GM23338 (cell line): ENCODE data around the gene GRID2. TPM values are rescaled to one million over a fixed set of nuclear protein-coding genes. Genes with fewer than 3 reads are reported as not detected.

ENCODE experiments used
- ATAC-seq: fragments of 200-7000 bp; cut with Tn5 transposase; 3 replicates; pipeline ENCODE4 v1.9.1; 2020
- DNase-seq: peaks from one replicate; pipeline ENCODE4 v3.0.0-alpha.2; 2015; ENCODE audit warnings: low spot score
- H2AFZ ChIP-seq: fragments of 200-600 bp; sonication (generic); 2 replicates; pipeline ENCODE4 v1.8.0; 2016; ENCODE audit warnings: antibody characterized with exemption, mild to moderate bottlenecking, moderate library complexity
- H3F3A ChIP-seq: fragments of 200-600 bp; sonication (generic); replicated peaks from 2 replicates; pipeline ENCODE4 v1.8.0; 2017; ENCODE audit warnings: antibody characterized with exemption, mixed run types, low read depth
- H3K27ac ChIP-seq: fragments of 200-600 bp; sonication (generic); 2 replicates; pipeline ENCODE4 v1.6.1; 2016; ENCODE audit warnings: low read depth
- H3K27me3 ChIP-seq: fragments of 200-600 bp; sonication (generic); 2 replicates; pipeline ENCODE4 v1.8.0; 2016; ENCODE audit warnings: mild to moderate bottlenecking, mixed run types, moderate library complexity; ENCODE audit not compliant: insufficient read depth
- H3K36me3 ChIP-seq: fragments of 200-600 bp; sonication (generic); 2 replicates; pipeline ENCODE4 v1.8.0; 2016; ENCODE audit warnings: mild to moderate bottlenecking; ENCODE audit not compliant: insufficient read depth
- H3K4me1 ChIP-seq: fragments of 200-600 bp; sonication (generic); 2 replicates; pipeline ENCODE4 v1.8.0; 2016; ENCODE audit warnings: mild to moderate bottlenecking, moderate library complexity; ENCODE audit not compliant: insufficient read depth
- H3K4me2 ChIP-seq: fragments of 200-600 bp; sonication (generic); 2 replicates; pipeline ENCODE4 v1.7.1; 2017; ENCODE audit warnings: mixed run types
- H3K4me3 ChIP-seq: fragments of 200-600 bp; sonication (generic); 2 replicates; pipeline ENCODE4 v1.6.1; 2016; ENCODE audit warnings: mixed run types
- H3K79me2 ChIP-seq: fragments of 200-600 bp; sonication (generic); replicated peaks from 2 replicates; pipeline ENCODE4 v1.8.0; 2017; ENCODE audit warnings: mild to moderate bottlenecking; ENCODE audit not compliant: insufficient read depth
- H3K9me2 ChIP-seq: fragments of 200-600 bp; sonication (generic); 2 replicates; pipeline ENCODE4 v1.8.0; 2017; ENCODE audit not compliant: insufficient read depth
- H4K20me1 ChIP-seq: fragments of 200-600 bp; sonication (generic); replicated peaks from 2 replicates; pipeline ENCODE4 v1.8.0; 2017; ENCODE audit warnings: mild to moderate bottlenecking; ENCODE audit not compliant: insufficient read depth
- H3K27ac Mint-ChIP-seq: 2 replicates; pipeline ENCODE4 v1.8.0; 2020; ENCODE audit warnings: inconsistent platforms, mild to moderate bottlenecking, moderate library complexity, mixed read lengths
- H3K27me3 Mint-ChIP-seq: 3 replicates; pipeline ENCODE4 v1.8.0; 2022; ENCODE audit warnings: low read depth, mild to moderate bottlenecking, moderate library complexity, mixed read lengths, inconsistent platforms; ENCODE audit not compliant: insufficient read depth, poor library complexity
- H3K36me3 Mint-ChIP-seq: 3 replicates; pipeline ENCODE4 v1.8.0; 2021; ENCODE audit warnings: low read depth, mild to moderate bottlenecking, inconsistent platforms, moderate library complexity, mixed read lengths
- H3K4me1 Mint-ChIP-seq: 3 replicates; pipeline ENCODE4 v1.8.0; 2020; ENCODE audit warnings: mild to moderate bottlenecking, inconsistent platforms, mixed read lengths
- H3K4me3 Mint-ChIP-seq: 3 replicates; pipeline ENCODE4 v1.8.0; 2021; ENCODE audit warnings: moderate library complexity, mild to moderate bottlenecking, inconsistent platforms, mixed read lengths
- H3K9me3 Mint-ChIP-seq: 3 replicates; pipeline ENCODE4 v1.8.0; 2020; ENCODE audit warnings: moderate library complexity, mild to moderate bottlenecking, inconsistent platforms, mixed read lengths
- CREB1 ChIP-seq: fragments of 250-450 bp; sonication (Bioruptor Pico); IDR thresholded peaks from 2 replicates; pipeline ENCODE4 v1.5.0; 2020; ENCODE audit warnings: low read depth, mild to moderate bottlenecking, moderate library complexity
- JUNB ChIP-seq: IDR thresholded peaks from one replicate; pipeline ENCODE4 v1.6.1; 2016; ENCODE audit warnings: antibody characterized with exemption; ENCODE audit not compliant: unreplicated experiment
- NANOG ChIP-seq: IDR thresholded peaks from 2 replicates; pipeline ENCODE4 v1.6.1; 2016; ENCODE audit warnings: antibody characterized with exemption, borderline replicate concordance
- POLR2AphosphoS5 ChIP-seq: IDR thresholded peaks from 2 replicates; pipeline ENCODE4 v1.6.1; 2016; ENCODE audit warnings: antibody characterized with exemption, low read depth
- STAT1 ChIP-seq: IDR thresholded peaks from one replicate; pipeline ENCODE4 v1.6.1; 2016; ENCODE audit warnings: antibody characterized with exemption; ENCODE audit not compliant: unreplicated experiment
- ZNF114 ChIP-seq: fragments of 250-450 bp; sonication (Bioruptor Pico); IDR thresholded peaks from 2 replicates; pipeline ENCODE4 v1.5.0; 2020; ENCODE audit warnings: mild to moderate bottlenecking, moderate library complexity
- ZNF331 ChIP-seq: fragments of 250-450 bp; sonication (Bioruptor Pico); IDR thresholded peaks from 2 replicates; pipeline ENCODE4 v1.5.0; 2020; ENCODE audit warnings: low read depth, mild to moderate bottlenecking, moderate library complexity
- polyA plus RNA-seq: library from polyadenylated mRNA; unstranded; fragments of >200 nt; fragmentation: Nextera tagmentation; extraction: Ambion mirVana; gene quantifications from 2 replicates; pipeline ENCODE4 v1.2.1, GENCODE V29; 2016
- total RNA-seq: library from RNA; depleted of rRNA; stranded (reverse); fragments of >200 nt; shearing (Covaris generic); gene quantifications from 2 replicates; pipeline ENCODE4 v1.2.3, GENCODE V29; 2014
- TF ChIP-seq, protein P1 (sequence below): fragments of 250-450 bp; sonication (Bioruptor Pico); IDR thresholded peaks from 2 replicates; pipeline ENCODE4 v1.5.0; 2020; ENCODE audit warnings: mild to moderate bottlenecking, moderate library complexity
- TF ChIP-seq, protein P2 (sequence below): IDR thresholded peaks from 2 replicates; pipeline ENCODE4 v1.6.1; 2016; ENCODE audit warnings: antibody characterized with exemption

Gene GRID2
- total and polyA plus RNA-seq, 2 experiments from 2014 or later, result 19.9 to 65.4 TPM

DNA sequence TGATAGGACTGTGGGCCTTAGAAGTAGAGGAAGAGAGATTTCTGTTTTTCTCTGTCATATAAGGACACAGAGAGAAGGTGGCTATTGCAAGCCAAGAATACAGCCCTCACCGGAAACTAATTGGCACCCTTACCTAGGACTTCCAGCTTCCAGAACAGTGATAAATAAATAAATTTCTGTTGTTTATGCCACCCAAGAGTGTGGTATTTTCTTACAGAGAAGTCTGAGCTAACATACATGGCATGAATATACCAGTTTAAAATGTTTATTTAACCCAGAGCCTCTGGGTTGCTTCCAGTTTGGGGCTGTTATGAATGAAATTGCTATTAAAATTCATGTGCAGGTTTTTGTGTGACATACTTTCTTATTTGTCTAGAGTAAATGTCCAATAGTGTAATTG lies 870.8 kb downstream of the GRID2 start (continued):
- TF ChIP-seq, protein P1, sequence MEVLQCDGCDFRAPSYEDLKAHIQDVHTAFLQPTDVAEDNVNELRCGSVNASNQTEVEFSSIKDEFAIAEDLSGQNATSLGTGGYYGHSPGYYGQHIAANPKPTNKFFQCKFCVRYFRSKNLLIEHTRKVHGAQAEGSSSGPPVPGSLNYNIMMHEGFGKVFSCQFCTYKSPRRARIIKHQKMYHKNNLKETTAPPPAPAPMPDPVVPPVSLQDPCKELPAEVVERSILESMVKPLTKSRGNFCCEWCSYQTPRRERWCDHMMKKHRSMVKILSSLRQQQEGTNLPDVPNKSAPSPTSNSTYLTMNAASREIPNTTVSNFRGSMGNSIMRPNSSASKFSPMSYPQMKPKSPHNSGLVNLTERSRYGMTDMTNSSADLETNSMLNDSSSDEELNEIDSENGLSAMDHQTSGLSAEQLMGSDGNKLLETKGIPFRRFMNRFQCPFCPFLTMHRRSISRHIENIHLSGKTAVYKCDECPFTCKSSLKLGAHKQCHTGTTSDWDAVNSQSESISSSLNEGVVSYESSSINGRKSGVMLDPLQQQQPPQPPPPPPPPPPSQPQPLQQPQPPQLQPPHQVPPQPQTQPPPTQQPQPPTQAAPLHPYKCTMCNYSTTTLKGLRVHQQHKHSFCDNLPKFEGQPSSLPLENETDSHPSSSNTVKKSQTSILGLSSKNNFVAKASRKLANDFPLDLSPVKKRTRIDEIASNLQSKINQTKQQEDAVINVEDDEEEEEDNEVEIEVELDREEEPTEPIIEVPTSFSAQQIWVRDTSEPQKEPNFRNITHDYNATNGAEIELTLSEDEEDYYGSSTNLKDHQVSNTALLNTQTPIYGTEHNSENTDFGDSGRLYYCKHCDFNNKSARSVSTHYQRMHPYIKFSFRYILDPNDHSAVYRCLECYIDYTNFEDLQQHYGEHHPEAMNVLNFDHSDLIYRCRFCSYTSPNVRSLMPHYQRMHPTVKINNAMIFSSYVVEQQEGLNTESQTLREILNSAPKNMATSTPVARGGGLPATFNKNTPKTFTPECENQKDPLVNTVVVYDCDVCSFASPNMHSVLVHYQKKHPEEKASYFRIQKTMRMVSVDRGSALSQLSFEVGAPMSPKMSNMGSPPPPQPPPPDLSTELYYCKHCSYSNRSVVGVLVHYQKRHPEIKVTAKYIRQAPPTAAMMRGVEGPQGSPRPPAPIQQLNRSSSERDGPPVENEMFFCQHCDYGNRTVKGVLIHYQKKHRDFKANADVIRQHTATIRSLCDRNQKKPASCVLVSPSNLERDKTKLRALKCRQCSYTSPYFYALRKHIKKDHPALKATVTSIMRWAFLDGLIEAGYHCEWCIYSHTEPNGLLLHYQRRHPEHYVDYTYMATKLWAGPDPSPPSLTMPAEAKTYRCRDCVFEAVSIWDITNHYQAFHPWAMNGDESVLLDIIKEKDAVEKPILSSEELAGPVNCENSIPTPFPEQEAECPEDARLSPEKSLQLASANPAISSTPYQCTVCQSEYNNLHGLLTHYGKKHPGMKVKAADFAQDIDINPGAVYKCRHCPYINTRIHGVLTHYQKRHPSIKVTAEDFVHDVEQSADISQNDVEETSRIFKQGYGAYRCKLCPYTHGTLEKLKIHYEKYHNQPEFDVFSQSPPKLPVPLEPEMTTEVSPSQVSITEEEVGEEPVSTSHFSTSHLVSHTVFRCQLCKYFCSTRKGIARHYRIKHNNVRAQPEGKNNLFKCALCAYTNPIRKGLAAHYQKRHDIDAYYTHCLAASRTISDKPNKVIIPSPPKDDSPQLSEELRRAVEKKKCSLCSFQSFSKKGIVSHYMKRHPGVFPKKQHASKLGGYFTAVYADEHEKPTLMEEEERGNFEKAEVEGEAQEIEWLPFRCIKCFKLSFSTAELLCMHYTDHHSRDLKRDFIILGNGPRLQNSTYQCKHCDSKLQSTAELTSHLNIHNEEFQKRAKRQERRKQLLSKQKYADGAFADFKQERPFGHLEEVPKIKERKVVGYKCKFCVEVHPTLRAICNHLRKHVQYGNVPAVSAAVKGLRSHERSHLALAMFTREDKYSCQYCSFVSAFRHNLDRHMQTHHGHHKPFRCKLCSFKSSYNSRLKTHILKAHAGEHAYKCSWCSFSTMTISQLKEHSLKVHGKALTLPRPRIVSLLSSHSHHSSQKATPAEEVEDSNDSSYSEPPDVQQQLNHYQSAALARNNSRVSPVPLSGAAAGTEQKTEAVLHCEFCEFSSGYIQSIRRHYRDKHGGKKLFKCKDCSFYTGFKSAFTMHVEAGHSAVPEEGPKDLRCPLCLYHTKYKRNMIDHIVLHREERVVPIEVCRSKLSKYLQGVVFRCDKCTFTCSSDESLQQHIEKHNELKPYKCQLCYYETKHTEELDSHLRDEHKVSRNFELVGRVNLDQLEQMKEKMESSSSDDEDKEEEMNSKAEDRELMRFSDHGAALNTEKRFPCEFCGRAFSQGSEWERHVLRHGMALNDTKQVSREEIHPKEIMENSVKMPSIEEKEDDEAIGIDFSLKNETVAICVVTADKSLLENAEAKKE (CRISPR knock-in tag), result no peak
- TF ChIP-seq CREB1 (CRISPR knock-in tag) (no peak), POLR2AphosphoS5 (no peak), ZNF114 (CRISPR knock-in tag) (no peak)

DNA sequence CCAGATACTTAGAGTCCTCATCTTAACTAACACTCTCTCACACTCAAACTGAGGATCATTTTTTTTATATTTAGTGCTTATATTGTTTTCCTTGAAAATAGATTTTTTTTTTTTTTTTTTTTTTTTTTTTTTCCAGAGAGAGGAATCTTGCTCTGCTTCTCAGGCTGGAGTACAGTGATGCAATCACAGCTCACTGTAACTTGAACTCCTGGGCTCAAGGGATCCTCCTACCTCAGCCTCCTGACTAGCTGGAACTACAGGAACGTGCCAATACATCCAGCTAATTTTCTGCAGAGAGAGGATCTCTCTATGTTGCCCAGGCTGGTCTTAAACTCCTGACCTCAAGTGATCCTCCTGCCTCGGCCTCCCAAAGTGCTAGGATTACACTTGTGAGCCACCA lies 874.5 kb downstream of the GRID2 start:
- Mint-ChIP-seq H3K4me3 (no peak overlapping the region), H3K4me1 (peaks cover 3% of the 10 kb centered on the region), H3K36me3 (no peaks in the 10 kb centered on the region), H3K9me3 (no peaks in the 10 kb centered on the region), H3K27me3 (no peaks in the 10 kb centered on the region), H3K27ac (no peak overlapping the region)
- Histone ChIP-seq H3K4me1 (no peaks in the 10 kb centered on the region), H3K4me3 (no peak overlapping the region), H3K36me3 (no peaks in the 10 kb centered on the region), H3K27me3 (no peaks in the 10 kb centered on the region), H3F3A (peaks cover 2% of the 10 kb centered on the region; the same call in 1 of the 2 replicates), H3K79me2 (no peaks in the 10 kb centered on the region), H4K20me1 (no peaks in the 10 kb centered on the region), H3K4me2 (no peak overlapping the region), H3K9me2 (no peaks in the 10 kb centered on the region), H2AFZ (no peak overlapping the region), H3K27ac (no peak overlapping the region)
- DNase-seq (no peak), ATAC-seq (no peak)
- TF ChIP-seq, protein P1 (CRISPR knock-in tag), result no peak
- TF ChIP-seq CREB1 (CRISPR knock-in tag) (no peak), POLR2AphosphoS5 (no peak), ZNF114 (CRISPR knock-in tag) (no peak), NANOG (no peak), STAT1 (no peak), JUNB (no peak), ZNF331 (CRISPR knock-in tag) (no peak)
- TF ChIP-seq, protein P2, sequence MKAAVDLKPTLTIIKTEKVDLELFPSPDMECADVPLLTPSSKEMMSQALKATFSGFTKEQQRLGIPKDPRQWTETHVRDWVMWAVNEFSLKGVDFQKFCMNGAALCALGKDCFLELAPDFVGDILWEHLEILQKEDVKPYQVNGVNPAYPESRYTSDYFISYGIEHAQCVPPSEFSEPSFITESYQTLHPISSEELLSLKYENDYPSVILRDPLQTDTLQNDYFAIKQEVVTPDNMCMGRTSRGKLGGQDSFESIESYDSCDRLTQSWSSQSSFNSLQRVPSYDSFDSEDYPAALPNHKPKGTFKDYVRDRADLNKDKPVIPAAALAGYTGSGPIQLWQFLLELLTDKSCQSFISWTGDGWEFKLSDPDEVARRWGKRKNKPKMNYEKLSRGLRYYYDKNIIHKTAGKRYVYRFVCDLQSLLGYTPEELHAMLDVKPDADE, result no peak
